ENCODE data around the gene SNTG2.
A peak's percentile ranks its signal among the peaks of the same experiment; 100 is the strongest.
"Not testable (repeated sequence)": the region's sequence is repeated elsewhere in the genome, so short reads cannot be mapped to it uniquely, and the experiment has no call there.

The SNTG2 gene

GRCh38 chr2:950080-950966 lies at the start of gene SNTG2:
Gene SNTG2 (plus strand): TSS chr2:950849. CDS start chr2:950997, 148 bp downstream.
- peak; percentile 86 for DNase-seq (ENCODE audit: low spot score)

GRCh38 chr2:902584-902983 lies 48.1 kb upstream of the SNTG2 start:
- no peak for DNase-seq (ENCODE audit: low spot score)

- no peak for DNase-seq (ENCODE audit: low spot score)
These were observed 47.3 kb upstream of the SNTG2 start for GRCh38 chr2:903223-903900.

GRCh38 chr2:904246-905024 lies 46.2 kb upstream of the SNTG2 start:
- DNase-seq (ENCODE audit: low spot score), result no peak

- no peak for DNase-seq (ENCODE audit: low spot score)
These were observed 45.4 kb upstream of the SNTG2 start for GRCh38 chr2:905091-905832.

- DNase-seq (ENCODE audit: low spot score), result no peak
These were observed 44.9 kb upstream of the SNTG2 start for GRCh38 chr2:905833-906140.

GRCh38 chr2:907706-908105 lies 42.9 kb upstream of the SNTG2 start:
- DNase-seq (ENCODE audit: low spot score), result no peak

GRCh38 chr2:908568-908967 lies 42.1 kb upstream of the SNTG2 start:
- DNase-seq (ENCODE audit: low spot score), result no peak

- DNase-seq (ENCODE audit: low spot score), result not testable (repeated sequence)
These were observed 40.8 kb upstream of the SNTG2 start for GRCh38 chr2:909764-910379.

- no peak for DNase-seq (ENCODE audit: low spot score)
These were observed 40.0 kb upstream of the SNTG2 start for GRCh38 chr2:910698-911097.

- DNase-seq (ENCODE audit: low spot score), result no peak
These were observed 34.7 kb upstream of the SNTG2 start for GRCh38 chr2:915979-916378.

GRCh38 chr2:916935-917334 lies 33.7 kb upstream of the SNTG2 start:
- no peak for DNase-seq (ENCODE audit: low spot score)

- DNase-seq (ENCODE audit: low spot score), result no peak
These were observed 31.0 kb upstream of the SNTG2 start for GRCh38 chr2:919672-920071.

GRCh38 chr2:920573-920972 lies 30.1 kb upstream of the SNTG2 start:
- DNase-seq (ENCODE audit: low spot score), result no peak

GRCh38 chr2:920999-921398 lies 29.6 kb upstream of the SNTG2 start:
- DNase-seq (ENCODE audit: low spot score), result no peak

- no peak for DNase-seq (ENCODE audit: low spot score)
These were observed 28.5 kb upstream of the SNTG2 start for GRCh38 chr2:922185-922584.

GRCh38 chr2:923832-924601 lies 26.6 kb upstream of the SNTG2 start:
- DNase-seq (ENCODE audit: low spot score), result no peak

GRCh38 chr2:924701-925100 lies 25.9 kb upstream of the SNTG2 start:
- no peak for DNase-seq (ENCODE audit: low spot score)

GRCh38 chr2:925309-925708 lies 25.3 kb upstream of the SNTG2 start:
- DNase-seq (ENCODE audit: low spot score), result no peak

GRCh38 chr2:925711-926110 lies 24.9 kb upstream of the SNTG2 start:
- no peak for DNase-seq (ENCODE audit: low spot score)

GRCh38 chr2:926259-926793 lies 24.3 kb upstream of the SNTG2 start:
- DNase-seq (ENCODE audit: low spot score), result no peak

Measured in AG08396 (cell line).